HL-60 (cell line): ENCODE results near the gene BANF1.

Source experiments
- GABPA ChIP-seq: IDR thresholded peaks from 2 replicates; pipeline ENCODE4 v1.6.1; 2012; ENCODE audit warnings: low read depth
- POLR2AphosphoS5 ChIP-seq: IDR thresholded peaks from 2 replicates; pipeline ENCODE4 v1.6.1; 2012; ENCODE audit warnings: low read depth
- SPI1 ChIP-seq: IDR thresholded peaks from 2 replicates; pipeline ENCODE4 v1.6.1; 2012; ENCODE audit warnings: low read depth, mild to moderate bottlenecking, borderline replicate concordance
- TF ChIP-seq, protein P1 (sequence below): IDR thresholded peaks from 2 replicates; pipeline ENCODE4 v1.6.1; 2012; ENCODE audit warnings: low read depth; ENCODE audit not compliant: insufficient replicate concordance
- TF ChIP-seq, protein P2 (sequence below): IDR thresholded peaks from one replicate; pipeline ENCODE4 v1.5.1; 2011; ENCODE audit warnings: low read length, control low read depth, inconsistent platforms; ENCODE audit not compliant: insufficient read depth

DNA sequence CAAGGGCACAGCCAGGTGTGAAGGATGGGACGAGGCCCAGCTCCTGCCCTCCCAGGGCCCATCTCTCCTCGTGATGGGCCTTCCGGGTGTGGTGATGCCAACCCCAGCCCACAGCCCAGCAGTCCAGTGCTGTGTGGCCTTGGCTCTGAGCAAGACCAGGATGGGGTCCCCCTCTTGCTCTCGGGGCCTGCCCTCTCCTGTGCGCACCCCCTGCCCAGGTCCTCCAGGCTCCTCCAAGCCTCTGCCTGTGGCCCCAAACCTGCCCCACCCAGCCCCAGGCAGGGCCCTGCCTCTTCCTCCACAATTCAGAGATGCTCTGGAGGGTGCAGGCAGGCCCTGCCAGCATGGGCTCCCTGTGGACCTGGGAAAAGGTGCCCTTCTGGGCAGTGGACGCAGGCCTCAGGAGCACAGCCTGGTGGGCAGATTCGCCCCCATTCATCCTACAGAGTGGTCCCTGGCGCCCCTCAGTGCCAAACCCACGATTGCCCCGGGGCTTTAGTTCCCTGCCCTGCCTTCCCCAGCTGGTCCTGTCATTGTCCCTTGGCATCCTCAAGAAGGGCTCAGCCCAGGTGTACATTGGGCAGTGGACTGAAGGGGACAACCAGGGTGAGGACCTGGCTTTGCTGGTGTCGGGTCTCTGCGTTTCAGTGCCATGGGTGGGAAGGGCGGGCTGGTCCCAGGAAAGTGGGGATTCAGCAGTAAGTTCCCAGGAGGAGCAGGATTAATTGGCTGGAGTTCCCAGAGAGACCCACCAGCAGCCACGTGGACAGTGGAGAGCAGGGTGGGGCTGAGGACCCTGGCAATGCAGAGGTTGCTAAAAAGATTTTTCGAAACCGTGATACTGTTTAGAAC, 20.1 kb upstream of the BANF1 start:
- no peak for TF ChIP-seq GABPA
- TF ChIP-seq, protein P1, sequence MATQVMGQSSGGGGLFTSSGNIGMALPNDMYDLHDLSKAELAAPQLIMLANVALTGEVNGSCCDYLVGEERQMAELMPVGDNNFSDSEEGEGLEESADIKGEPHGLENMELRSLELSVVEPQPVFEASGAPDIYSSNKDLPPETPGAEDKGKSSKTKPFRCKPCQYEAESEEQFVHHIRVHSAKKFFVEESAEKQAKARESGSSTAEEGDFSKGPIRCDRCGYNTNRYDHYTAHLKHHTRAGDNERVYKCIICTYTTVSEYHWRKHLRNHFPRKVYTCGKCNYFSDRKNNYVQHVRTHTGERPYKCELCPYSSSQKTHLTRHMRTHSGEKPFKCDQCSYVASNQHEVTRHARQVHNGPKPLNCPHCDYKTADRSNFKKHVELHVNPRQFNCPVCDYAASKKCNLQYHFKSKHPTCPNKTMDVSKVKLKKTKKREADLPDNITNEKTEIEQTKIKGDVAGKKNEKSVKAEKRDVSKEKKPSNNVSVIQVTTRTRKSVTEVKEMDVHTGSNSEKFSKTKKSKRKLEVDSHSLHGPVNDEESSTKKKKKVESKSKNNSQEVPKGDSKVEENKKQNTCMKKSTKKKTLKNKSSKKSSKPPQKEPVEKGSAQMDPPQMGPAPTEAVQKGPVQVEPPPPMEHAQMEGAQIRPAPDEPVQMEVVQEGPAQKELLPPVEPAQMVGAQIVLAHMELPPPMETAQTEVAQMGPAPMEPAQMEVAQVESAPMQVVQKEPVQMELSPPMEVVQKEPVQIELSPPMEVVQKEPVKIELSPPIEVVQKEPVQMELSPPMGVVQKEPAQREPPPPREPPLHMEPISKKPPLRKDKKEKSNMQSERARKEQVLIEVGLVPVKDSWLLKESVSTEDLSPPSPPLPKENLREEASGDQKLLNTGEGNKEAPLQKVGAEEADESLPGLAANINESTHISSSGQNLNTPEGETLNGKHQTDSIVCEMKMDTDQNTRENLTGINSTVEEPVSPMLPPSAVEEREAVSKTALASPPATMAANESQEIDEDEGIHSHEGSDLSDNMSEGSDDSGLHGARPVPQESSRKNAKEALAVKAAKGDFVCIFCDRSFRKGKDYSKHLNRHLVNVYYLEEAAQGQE: no peak
- TF ChIP-seq, protein P2, sequence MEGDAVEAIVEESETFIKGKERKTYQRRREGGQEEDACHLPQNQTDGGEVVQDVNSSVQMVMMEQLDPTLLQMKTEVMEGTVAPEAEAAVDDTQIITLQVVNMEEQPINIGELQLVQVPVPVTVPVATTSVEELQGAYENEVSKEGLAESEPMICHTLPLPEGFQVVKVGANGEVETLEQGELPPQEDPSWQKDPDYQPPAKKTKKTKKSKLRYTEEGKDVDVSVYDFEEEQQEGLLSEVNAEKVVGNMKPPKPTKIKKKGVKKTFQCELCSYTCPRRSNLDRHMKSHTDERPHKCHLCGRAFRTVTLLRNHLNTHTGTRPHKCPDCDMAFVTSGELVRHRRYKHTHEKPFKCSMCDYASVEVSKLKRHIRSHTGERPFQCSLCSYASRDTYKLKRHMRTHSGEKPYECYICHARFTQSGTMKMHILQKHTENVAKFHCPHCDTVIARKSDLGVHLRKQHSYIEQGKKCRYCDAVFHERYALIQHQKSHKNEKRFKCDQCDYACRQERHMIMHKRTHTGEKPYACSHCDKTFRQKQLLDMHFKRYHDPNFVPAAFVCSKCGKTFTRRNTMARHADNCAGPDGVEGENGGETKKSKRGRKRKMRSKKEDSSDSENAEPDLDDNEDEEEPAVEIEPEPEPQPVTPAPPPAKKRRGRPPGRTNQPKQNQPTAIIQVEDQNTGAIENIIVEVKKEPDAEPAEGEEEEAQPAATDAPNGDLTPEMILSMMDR: no peak
- TF ChIP-seq POLR2AphosphoS5: no peak
- no peak for TF ChIP-seq SPI1
